ENCODE measurements around the gene DIS3L2. TPM values are rescaled to one million over a fixed set of nuclear protein-coding genes. Genes with fewer than 3 reads are reported as not detected.

DIS3L2 gene
- total RNA-seq, 1 donor from 2014 or later = 30.2 TPM

- Mint-ChIP-seq H3K27ac (no peak overlapping the region), H3K4me1 (ENCODE audit: low read depth) (no peaks in the 10 kb centered on the region), H3K27me3 (ENCODE audit: low read depth) (no peaks in the 10 kb centered on the region), H3K36me3 (ENCODE audit: low read depth) (no peaks in the 10 kb centered on the region), H3K4me3 (ENCODE audit: low read depth) (no peak overlapping the region), H3K9me3 (no peaks in the 10 kb centered on the region)
- no peak for DNase-seq (ENCODE audit: low spot score)
- intact Hi-C loops (cut with micrococcal nuclease) = no loop called here
Observed at GRCh38 chr2:232276733-232277313, 315.3 kb downstream of the DIS3L2 start.

GRCh38 chr2:232278534-232278933 is 317.0 kb downstream of the DIS3L2 start:
- Mint-ChIP-seq H3K4me3 (ENCODE audit: low read depth) (no peak overlapping the region), H3K9me3 (no peaks in the 10 kb centered on the region), H3K27me3 (ENCODE audit: low read depth) (no peaks in the 10 kb centered on the region), H3K36me3 (ENCODE audit: low read depth) (no peaks in the 10 kb centered on the region), H3K27ac (no peak overlapping the region), H3K4me1 (ENCODE audit: low read depth) (no peaks in the 10 kb centered on the region)
- intact Hi-C loops (cut with micrococcal nuclease) = no loop called here
- DNase-seq (ENCODE audit: low spot score) = no peak

GRCh38 chr2:232280341-232280740 is 318.8 kb downstream of the DIS3L2 start:
- Mint-ChIP-seq H3K36me3 (ENCODE audit: low read depth) (no peaks in the 10 kb centered on the region), H3K4me3 (ENCODE audit: low read depth) (no peak overlapping the region), H3K27me3 (ENCODE audit: low read depth) (no peaks in the 10 kb centered on the region), H3K9me3 (no peaks in the 10 kb centered on the region), H3K4me1 (ENCODE audit: low read depth) (no peaks in the 10 kb centered on the region), H3K27ac (no peak overlapping the region)
- intact Hi-C loops (cut with micrococcal nuclease) = no loop called here
- no peak for DNase-seq (ENCODE audit: low spot score)

GRCh38 chr2:232281858-232282507 is 320.5 kb downstream of the DIS3L2 start:
- Mint-ChIP-seq H3K4me1 (ENCODE audit: low read depth) (no peaks in the 10 kb centered on the region), H3K27ac (no peak overlapping the region), H3K9me3 (no peaks in the 10 kb centered on the region), H3K4me3 (ENCODE audit: low read depth) (no peak overlapping the region), H3K36me3 (ENCODE audit: low read depth) (no peaks in the 10 kb centered on the region), H3K27me3 (ENCODE audit: low read depth) (no peaks in the 10 kb centered on the region)
- no peak for DNase-seq (ENCODE audit: low spot score)
- intact Hi-C loops (cut with micrococcal nuclease) = no loop called here

- intact Hi-C loops (cut with micrococcal nuclease) = no loop called here
- H3K36me3 Mint-ChIP-seq (ENCODE audit: low read depth) = no peaks in the 10 kb centered on the region
- no peaks in the 10 kb centered on the region for H3K27me3 Mint-ChIP-seq (ENCODE audit: low read depth)
- no peak overlapping the region for H3K4me3 Mint-ChIP-seq (ENCODE audit: low read depth)
- no peak for DNase-seq (ENCODE audit: low spot score)
- H3K9me3 Mint-ChIP-seq = no peaks in the 10 kb centered on the region
- H3K27ac Mint-ChIP-seq = no peak overlapping the region
- no peaks in the 10 kb centered on the region for H3K4me1 Mint-ChIP-seq (ENCODE audit: low read depth)
Observed at GRCh38 chr2:232282508-232283055, 321.1 kb downstream of the DIS3L2 start.

- no peak overlapping the region for H3K27ac Mint-ChIP-seq
- no peaks in the 10 kb centered on the region for H3K36me3 Mint-ChIP-seq (ENCODE audit: low read depth)
- no peaks in the 10 kb centered on the region for H3K27me3 Mint-ChIP-seq (ENCODE audit: low read depth)
- H3K4me1 Mint-ChIP-seq (ENCODE audit: low read depth) = no peaks in the 10 kb centered on the region
- intact Hi-C loops (cut with micrococcal nuclease) = no loop called here
- DNase-seq (ENCODE audit: low spot score) = no peak
- no peaks in the 10 kb centered on the region for H3K9me3 Mint-ChIP-seq
- no peak overlapping the region for H3K4me3 Mint-ChIP-seq (ENCODE audit: low read depth)
Observed at GRCh38 chr2:232286001-232286868, 324.7 kb downstream of the DIS3L2 start.

- intact Hi-C loops (cut with micrococcal nuclease) = no loop called here
- no peak overlapping the region for H3K27ac Mint-ChIP-seq
- no peak for DNase-seq (ENCODE audit: low spot score)
Observed at GRCh38 chr2:232287316-232287715, 325.8 kb downstream of the DIS3L2 start.

GRCh38 chr2:232288489-232289030 is 327.0 kb downstream of the DIS3L2 start:
- H3K4me3 Mint-ChIP-seq (ENCODE audit: low read depth) = no peak overlapping the region
- no peaks in the 10 kb centered on the region for H3K36me3 Mint-ChIP-seq (ENCODE audit: low read depth)
- intact Hi-C loops (cut with micrococcal nuclease) = no loop called here
- no peak overlapping the region for H3K27ac Mint-ChIP-seq
- no peaks in the 10 kb centered on the region for H3K9me3 Mint-ChIP-seq
- no peaks in the 10 kb centered on the region for H3K27me3 Mint-ChIP-seq (ENCODE audit: low read depth)
- no peak for DNase-seq (ENCODE audit: low spot score)
- no peaks in the 10 kb centered on the region for H3K4me1 Mint-ChIP-seq (ENCODE audit: low read depth)

More at GRCh38 chr2:232287316-232287715, 325.8 kb downstream of the DIS3L2 start:
- no peaks in the 10 kb centered on the region for H3K27me3 Mint-ChIP-seq (ENCODE audit: low read depth)
- H3K9me3 Mint-ChIP-seq = no peaks in the 10 kb centered on the region
- no peaks in the 10 kb centered on the region for H3K4me1 Mint-ChIP-seq (ENCODE audit: low read depth)
- no peak overlapping the region for H3K4me3 Mint-ChIP-seq (ENCODE audit: low read depth)
- no peaks in the 10 kb centered on the region for H3K36me3 Mint-ChIP-seq (ENCODE audit: low read depth)

- Mint-ChIP-seq H3K36me3 (ENCODE audit: low read depth) (no peaks in the 10 kb centered on the region), H3K4me3 (ENCODE audit: low read depth) (no peak overlapping the region), H3K27ac (no peak overlapping the region), H3K4me1 (ENCODE audit: low read depth) (no peaks in the 10 kb centered on the region), H3K27me3 (ENCODE audit: low read depth) (no peaks in the 10 kb centered on the region), H3K9me3 (no peaks in the 10 kb centered on the region)
- intact Hi-C loops (cut with micrococcal nuclease) = no loop called here
- no peak for DNase-seq (ENCODE audit: low spot score)
Observed at GRCh38 chr2:232290668-232291067, 329.2 kb downstream of the DIS3L2 start.

GRCh38 chr2:232291343-232291742 is 329.8 kb downstream of the DIS3L2 start:
- no peak overlapping the region for H3K4me3 Mint-ChIP-seq (ENCODE audit: low read depth)
- intact Hi-C loops (cut with micrococcal nuclease) = no loop called here
- H3K27me3 Mint-ChIP-seq (ENCODE audit: low read depth) = no peaks in the 10 kb centered on the region
- H3K4me1 Mint-ChIP-seq (ENCODE audit: low read depth) = no peaks in the 10 kb centered on the region
- no peaks in the 10 kb centered on the region for H3K36me3 Mint-ChIP-seq (ENCODE audit: low read depth)
- H3K27ac Mint-ChIP-seq = no peak overlapping the region
- H3K9me3 Mint-ChIP-seq = no peaks in the 10 kb centered on the region
- no peak for DNase-seq (ENCODE audit: low spot score)

- Mint-ChIP-seq H3K4me1 (ENCODE audit: low read depth) (no peaks in the 10 kb centered on the region), H3K9me3 (no peaks in the 10 kb centered on the region), H3K27ac (no peak overlapping the region), H3K36me3 (ENCODE audit: low read depth) (no peaks in the 10 kb centered on the region), H3K27me3 (ENCODE audit: low read depth) (no peaks in the 10 kb centered on the region), H3K4me3 (ENCODE audit: low read depth) (no peak overlapping the region)
- intact Hi-C loops (cut with micrococcal nuclease) = loop anchor here (2.0 kb wide), 1 partner anchor 34 kb away; no protein-coding TSS in a partner anchor
- DNase-seq (ENCODE audit: low spot score) = peak; percentile 42
Observed at GRCh38 chr2:232292395-232293154, 331.1 kb downstream of the DIS3L2 start.

GRCh38 chr2:232293191-232293590 is 331.7 kb downstream of the DIS3L2 start:
- no peaks in the 10 kb centered on the region for H3K4me1 Mint-ChIP-seq (ENCODE audit: low read depth)
- no peak overlapping the region for H3K27ac Mint-ChIP-seq
- no peaks in the 10 kb centered on the region for H3K9me3 Mint-ChIP-seq
- H3K27me3 Mint-ChIP-seq (ENCODE audit: low read depth) = no peaks in the 10 kb centered on the region
- H3K36me3 Mint-ChIP-seq (ENCODE audit: low read depth) = no peaks in the 10 kb centered on the region
- H3K4me3 Mint-ChIP-seq (ENCODE audit: low read depth) = no peak overlapping the region
- intact Hi-C loops (cut with micrococcal nuclease) = loop anchor here (2.0 kb wide), 1 partner anchor 34 kb away; no protein-coding TSS in a partner anchor
- no peak for DNase-seq (ENCODE audit: low spot score)

Measured in activated T-helper 2 cell treated with anti-CD3 and anti-CD28 coated beads, Interferon-gamma antibody, Interleukin-2, Interleukin-4, amounts not matched to agents 10 μg/mL and 5 μg/mL and 100 μg/mL, durations not matched to agents 14 hours and 24 hours and 36 hours (primary cell).